CD4-positive, alpha-beta T cell (primary cell): ENCODE results near the gene CEP170B. TPM values are rescaled to one million over a fixed set of nuclear protein-coding genes. Genes with fewer than 3 reads are reported as not detected.

Experiments used
- ATAC-seq: fragments of 200-7000 bp; cut with Tn5 transposase; one replicate; pipeline ENCODE4 v1.10.0; 2022; ENCODE audit warnings: mild to moderate bottlenecking; ENCODE audit not compliant: poor library complexity
- CTCF ChIA-PET: fragments of 350-600 bp; sonication (Branson Sonifier 250); formaldehyde crosslinking; loops from one replicate; lab custom pipeline; 2021; ENCODE audit warnings: antibody characterized with exemption, inconsistent platforms; lab: Charles Lee
- POLR2A ChIA-PET: fragments of 350-600 bp; sonication (Branson Sonifier 250); formaldehyde crosslinking; loops from one replicate; lab custom pipeline; 2021; ENCODE audit warnings: antibody characterized with exemption, inconsistent platforms; lab: Charles Lee
- DNase-seq, 14 experiments: peaks; one replicate each; pipeline ENCODE4 v3.0.0-alpha.2; 2013 to 2020; ENCODE audit warnings: mixed read lengths in 2 of 14
- H3K27ac ChIP-seq, 2 donors: one replicate each; pipeline versions ENCODE4 v1.5.1 to v1.7.0; 2013; ENCODE audit warnings: low read length in 2 of 2, low read depth in 1 of 2, mild to moderate bottlenecking in 1 of 2
- H3K27me3 ChIP-seq, 2 experiments: 1 replicate in 1 of 2; 2 replicates in 1 of 2; pipeline versions ENCODE4 v1.6.1 to v1.7.0; 2013; ENCODE audit warnings: low read length in 2 of 2, control low read depth in 1 of 2, mild to moderate bottlenecking in 1 of 2, moderate library complexity in 1 of 2; ENCODE audit not compliant: insufficient read depth in 2 of 2, control insufficient read depth in 1 of 2
- H3K36me3 ChIP-seq: one replicate; pipeline ENCODE4 v1.6.1; 2013; ENCODE audit warnings: low read length, control low read depth; ENCODE audit not compliant: insufficient read depth
- H3K4me1 ChIP-seq: one replicate; pipeline ENCODE4 v1.6.1; 2013; ENCODE audit warnings: low read length, control low read depth; ENCODE audit not compliant: insufficient read depth
- H3K4me3 ChIP-seq: one replicate; pipeline ENCODE4 v1.5.1; 2013; ENCODE audit warnings: mild to moderate bottlenecking, low read length, moderate library complexity
- H3K9me3 ChIP-seq, 2 experiments: 1 replicate in 1 of 2; 2 replicates in 1 of 2; pipeline versions ENCODE4 v1.6.1 to v1.7.0; 2013; ENCODE audit warnings: low read length in 2 of 2, mild to moderate bottlenecking in 2 of 2, control low read depth in 1 of 2, moderate library complexity in 1 of 2; ENCODE audit not compliant: control insufficient read depth in 1 of 2, insufficient read depth in 1 of 2
- H3K27ac Mint-ChIP-seq: one replicate; pipeline ENCODE4 v1.8.0; 2020; ENCODE audit warnings: mixed read lengths
- H3K27me3 Mint-ChIP-seq: one replicate; pipeline ENCODE4 v1.8.0; 2021; ENCODE audit warnings: mixed read lengths
- H3K36me3 Mint-ChIP-seq: one replicate; pipeline ENCODE4 v1.8.0; 2021; ENCODE audit warnings: low read depth, mixed read lengths
- H3K4me1 Mint-ChIP-seq: one replicate; pipeline ENCODE4 v1.8.0; 2021; ENCODE audit warnings: low read depth, mixed read lengths
- H3K4me3 Mint-ChIP-seq: one replicate; pipeline ENCODE4 v1.8.0; 2020; ENCODE audit warnings: mild to moderate bottlenecking, mixed read lengths
- H3K9me3 Mint-ChIP-seq: one replicate; pipeline ENCODE4 v1.8.0; 2020; ENCODE audit warnings: mixed read lengths
- intact Hi-C, 2 experiments: fragments of 100-400 bp; cut with DNase I in 1 of 2; cut with micrococcal nuclease in 1 of 2; formaldehyde crosslinking; loops; one replicate each; pipeline versions ENCODE4 v1.15.1 to v1.9.0; 2023 to 2025; cut with DNase I, micrococcal nuclease
- total RNA-seq, 174 experiments: library from RNA in 2 of 174; stranded (reverse) in 2 of 174; gene quantifications; one replicate each; pipeline ENCODE4 v1.2.3 and lab custom pipeline; 2021 to 2026
- TF ChIP-seq, protein P1 (sequence below): fragments of 200-600 bp; IDR thresholded peaks from one replicate; pipeline ENCODE4 v1.8.0; 2022; ENCODE audit warnings: antibody characterized with exemption, mild to moderate bottlenecking

The CEP170B gene
- total RNA-seq, 2 experiments from 2014 or later: 4.4 to 4.7 TPM

- H3K27ac ChIP-seq: no peak overlapping the region
- DNase-seq (no peak), ATAC-seq (no peak)
- TF ChIP-seq, protein P1, sequence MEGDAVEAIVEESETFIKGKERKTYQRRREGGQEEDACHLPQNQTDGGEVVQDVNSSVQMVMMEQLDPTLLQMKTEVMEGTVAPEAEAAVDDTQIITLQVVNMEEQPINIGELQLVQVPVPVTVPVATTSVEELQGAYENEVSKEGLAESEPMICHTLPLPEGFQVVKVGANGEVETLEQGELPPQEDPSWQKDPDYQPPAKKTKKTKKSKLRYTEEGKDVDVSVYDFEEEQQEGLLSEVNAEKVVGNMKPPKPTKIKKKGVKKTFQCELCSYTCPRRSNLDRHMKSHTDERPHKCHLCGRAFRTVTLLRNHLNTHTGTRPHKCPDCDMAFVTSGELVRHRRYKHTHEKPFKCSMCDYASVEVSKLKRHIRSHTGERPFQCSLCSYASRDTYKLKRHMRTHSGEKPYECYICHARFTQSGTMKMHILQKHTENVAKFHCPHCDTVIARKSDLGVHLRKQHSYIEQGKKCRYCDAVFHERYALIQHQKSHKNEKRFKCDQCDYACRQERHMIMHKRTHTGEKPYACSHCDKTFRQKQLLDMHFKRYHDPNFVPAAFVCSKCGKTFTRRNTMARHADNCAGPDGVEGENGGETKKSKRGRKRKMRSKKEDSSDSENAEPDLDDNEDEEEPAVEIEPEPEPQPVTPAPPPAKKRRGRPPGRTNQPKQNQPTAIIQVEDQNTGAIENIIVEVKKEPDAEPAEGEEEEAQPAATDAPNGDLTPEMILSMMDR: no peak
- peaks cover 11% of the 10 kb centered on the region for H3K4me1 ChIP-seq
- CTCF ChIA-PET: no interaction called here
- Mint-ChIP-seq H3K4me1 (peaks cover 6% of the 10 kb centered on the region), H3K36me3 (no peaks in the 10 kb centered on the region), H3K9me3 (no peaks in the 10 kb centered on the region), H3K27me3 (no peaks in the 10 kb centered on the region), H3K4me3 (no peak overlapping the region), H3K27ac (no peak overlapping the region)
- no peak overlapping the region for H3K4me3 ChIP-seq
- no peaks in the 10 kb centered on the region for H3K27me3 ChIP-seq
- POLR2A ChIA-PET: no interaction called here
- no peaks in the 10 kb centered on the region for H3K36me3 ChIP-seq
- intact Hi-C loops: no loop called here
- peaks cover 0 to 17% of the 10 kb centered on the region in 2 experiments for H3K9me3 ChIP-seq
These were observed 5.2 kb upstream of the CEP170B start for GRCh38 chr14:104859900-104860299.

DNA sequence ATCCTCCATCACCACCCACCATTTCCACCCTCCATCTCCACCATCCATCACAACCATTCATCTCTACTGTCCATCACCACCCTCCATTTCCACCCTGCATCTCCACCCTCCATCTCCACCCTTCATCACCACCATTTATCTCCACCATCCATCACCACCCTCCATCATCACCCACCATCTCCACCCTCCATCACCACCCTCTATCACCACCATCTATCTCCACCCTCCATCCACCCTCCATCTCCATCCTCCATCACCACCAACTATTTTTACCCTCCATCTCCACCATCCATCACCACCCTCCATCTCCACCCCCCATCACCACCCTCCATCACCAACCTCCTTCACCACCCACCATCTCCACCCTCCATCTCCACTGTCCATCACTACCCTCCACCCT lies 4.7 kb upstream of the CEP170B start:
- H3K27ac ChIP-seq: no peak overlapping the region
- Mint-ChIP-seq H3K27me3 (no peaks in the 10 kb centered on the region), H3K9me3 (no peaks in the 10 kb centered on the region), H3K4me1 (peaks cover 6% of the 10 kb centered on the region), H3K36me3 (no peaks in the 10 kb centered on the region), H3K27ac (no peak overlapping the region), H3K4me3 (no peak overlapping the region)
- ChIA-PET POLR2A (no interaction called here), CTCF (no interaction called here)
- no peaks in the 10 kb centered on the region for H3K36me3 ChIP-seq
- ATAC-seq (no peak), DNase-seq (no peak)
- TF ChIP-seq, protein P1: no peak
- intact Hi-C loops: no loop called here
- peaks cover 11% of the 10 kb centered on the region for H3K4me1 ChIP-seq
- no peak overlapping the region for H3K4me3 ChIP-seq
- no peaks in the 10 kb centered on the region for H3K27me3 ChIP-seq
- H3K9me3 ChIP-seq: peaks cover 0 to 17% of the 10 kb centered on the region in 2 experiments

DNA sequence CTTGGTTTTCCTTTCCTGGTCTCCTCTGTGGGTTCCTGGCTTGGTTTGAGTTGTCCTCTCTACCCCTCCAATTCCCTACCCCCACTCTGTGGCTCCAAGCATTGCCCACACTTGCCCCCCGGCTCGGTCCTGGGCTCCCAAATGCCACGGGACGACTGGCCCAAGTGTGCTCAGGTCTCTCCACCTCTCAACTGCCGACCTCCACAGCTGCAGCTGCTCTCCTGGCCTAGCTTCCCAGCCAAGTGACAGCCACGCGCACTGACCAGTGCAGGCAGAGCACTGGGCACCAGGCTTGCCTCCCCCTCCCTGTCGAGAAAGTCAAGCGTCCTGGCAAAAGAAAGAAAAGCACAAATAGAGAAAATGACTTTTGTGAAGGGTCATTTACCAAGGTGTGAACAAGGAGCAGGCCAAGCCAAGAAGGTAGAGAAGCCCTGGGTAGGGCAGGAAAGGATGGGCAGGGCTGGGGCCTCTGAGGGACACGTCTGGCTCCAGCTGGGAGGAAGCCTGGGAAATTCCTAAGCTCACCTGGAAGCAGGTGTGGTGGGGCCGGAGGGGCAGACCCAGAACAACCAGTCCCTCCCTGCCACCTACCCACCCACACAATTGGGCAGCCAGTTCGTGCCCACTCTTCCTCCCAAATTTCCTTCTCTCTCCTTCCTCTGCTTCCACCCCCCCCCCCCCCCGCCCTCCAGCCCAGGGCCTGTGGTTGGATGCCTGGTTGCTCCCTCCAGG lies 1.8 kb upstream of the CEP170B start:
- Mint-ChIP-seq H3K4me3 (peak overlapping the region; percentile 66), H3K36me3 (no peaks in the 10 kb centered on the region), H3K27me3 (peaks cover 12% of the 10 kb centered on the region), H3K9me3 (no peaks in the 10 kb centered on the region), H3K4me1 (peaks cover 6% of the 10 kb centered on the region), H3K27ac (no peak overlapping the region)
- TF ChIP-seq, protein P1: no peak
- peaks cover 0 to 26% of the 10 kb centered on the region in 2 experiments for H3K9me3 ChIP-seq
- peaks cover 12 to 17% of the 10 kb centered on the region in 2 experiments for H3K27me3 ChIP-seq
- peak in 1 of 14 experiments; percentile 32 for DNase-seq
- no peak for ATAC-seq
- H3K4me1 ChIP-seq: peaks cover 22% of the 10 kb centered on the region
- no peak overlapping the region for H3K27ac ChIP-seq
- H3K4me3 ChIP-seq: no peak overlapping the region
- intact Hi-C loops: no loop called here
- ChIA-PET CTCF (no interaction called here), POLR2A (interaction anchor here (0.7 to 1.7 kb wide), 3 partner anchors 63 to 609 kb away, joined by 3 to 7 read pairs (median 5); partner anchors contain the start of gene ZBTB42)
- no peaks in the 10 kb centered on the region for H3K36me3 ChIP-seq
